ENCODE results near the gene MMRN1.

DNA sequence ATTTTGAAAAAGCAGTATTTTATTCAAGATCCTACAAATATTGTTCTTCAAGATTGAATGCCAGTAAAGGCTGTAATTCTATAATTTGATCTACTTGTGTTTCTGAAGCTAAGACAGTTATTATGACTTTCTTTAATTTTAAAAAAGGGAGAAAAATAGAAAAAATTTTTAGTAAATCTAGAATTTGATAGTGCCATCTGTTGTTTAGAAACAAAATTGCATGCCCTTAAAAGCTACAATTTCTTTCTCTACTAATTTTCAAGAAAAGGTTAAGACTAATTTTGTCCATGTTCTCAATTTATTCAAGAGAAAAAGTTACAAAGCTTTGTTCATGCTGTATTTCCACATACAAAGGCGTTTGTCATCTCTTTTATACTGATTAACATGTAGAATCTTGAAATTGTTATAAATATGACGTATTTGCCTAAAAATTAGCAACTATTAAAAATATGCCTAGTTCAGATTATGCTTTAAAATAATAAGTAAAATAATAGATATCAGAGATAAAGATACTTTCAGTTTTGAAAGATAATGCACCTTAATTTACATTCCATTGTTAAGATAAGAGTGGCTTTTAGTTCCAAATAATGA is 25.6 kb upstream of the MMRN1 start:
- TF ChIP-seq, protein P1, sequence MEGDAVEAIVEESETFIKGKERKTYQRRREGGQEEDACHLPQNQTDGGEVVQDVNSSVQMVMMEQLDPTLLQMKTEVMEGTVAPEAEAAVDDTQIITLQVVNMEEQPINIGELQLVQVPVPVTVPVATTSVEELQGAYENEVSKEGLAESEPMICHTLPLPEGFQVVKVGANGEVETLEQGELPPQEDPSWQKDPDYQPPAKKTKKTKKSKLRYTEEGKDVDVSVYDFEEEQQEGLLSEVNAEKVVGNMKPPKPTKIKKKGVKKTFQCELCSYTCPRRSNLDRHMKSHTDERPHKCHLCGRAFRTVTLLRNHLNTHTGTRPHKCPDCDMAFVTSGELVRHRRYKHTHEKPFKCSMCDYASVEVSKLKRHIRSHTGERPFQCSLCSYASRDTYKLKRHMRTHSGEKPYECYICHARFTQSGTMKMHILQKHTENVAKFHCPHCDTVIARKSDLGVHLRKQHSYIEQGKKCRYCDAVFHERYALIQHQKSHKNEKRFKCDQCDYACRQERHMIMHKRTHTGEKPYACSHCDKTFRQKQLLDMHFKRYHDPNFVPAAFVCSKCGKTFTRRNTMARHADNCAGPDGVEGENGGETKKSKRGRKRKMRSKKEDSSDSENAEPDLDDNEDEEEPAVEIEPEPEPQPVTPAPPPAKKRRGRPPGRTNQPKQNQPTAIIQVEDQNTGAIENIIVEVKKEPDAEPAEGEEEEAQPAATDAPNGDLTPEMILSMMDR (IDR thresholded peaks at IDR 0.05): no peak
- no peak for TF ChIP-seq POLR2A (IDR thresholded peaks at IDR 0.05)

Data from lower leg skin (tissue), 3 donors.